DOHH2 (cell line): ENCODE results near the gene CMTM4.

Experiments
- EZH2phosphoT487 ChIP-seq: fragments of 200-600 bp; sonication (generic); IDR thresholded peaks from 2 replicates; pipeline ENCODE4 v1.6.1; 2017; ENCODE audit warnings: borderline replicate concordance, mild to moderate bottlenecking, antibody characterized with exemption, low read length, moderate library complexity, mixed read lengths
- TF ChIP-seq, protein P1 (sequence below): fragments of 200-600 bp; sonication (generic); IDR thresholded peaks from one replicate; pipeline ENCODE4 v1.5.1; 2014; ENCODE audit warnings: antibody characterized with exemption, mild to moderate bottlenecking, low read depth, low read length; ENCODE audit not compliant: poor library complexity, severe bottlenecking

DNA sequence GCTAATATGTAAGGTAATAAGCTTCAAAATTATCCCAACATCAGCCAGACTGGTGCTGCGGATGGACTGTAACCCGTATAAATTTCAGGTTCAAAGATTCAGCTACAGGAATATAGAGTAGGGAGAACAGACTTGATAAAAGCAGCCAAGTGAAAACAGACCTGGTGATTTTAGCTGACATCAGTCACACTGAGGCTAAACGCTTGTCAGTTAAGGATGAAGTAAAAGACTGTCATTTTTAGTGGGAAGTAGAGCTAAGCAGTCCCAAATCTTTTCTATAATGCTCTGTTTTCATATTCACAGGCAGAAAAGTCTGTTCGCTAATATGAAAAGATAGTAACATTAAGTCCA, 35.4 kb downstream of the CMTM4 start:
- no peak for TF ChIP-seq EZH2phosphoT487
- TF ChIP-seq, protein P1, sequence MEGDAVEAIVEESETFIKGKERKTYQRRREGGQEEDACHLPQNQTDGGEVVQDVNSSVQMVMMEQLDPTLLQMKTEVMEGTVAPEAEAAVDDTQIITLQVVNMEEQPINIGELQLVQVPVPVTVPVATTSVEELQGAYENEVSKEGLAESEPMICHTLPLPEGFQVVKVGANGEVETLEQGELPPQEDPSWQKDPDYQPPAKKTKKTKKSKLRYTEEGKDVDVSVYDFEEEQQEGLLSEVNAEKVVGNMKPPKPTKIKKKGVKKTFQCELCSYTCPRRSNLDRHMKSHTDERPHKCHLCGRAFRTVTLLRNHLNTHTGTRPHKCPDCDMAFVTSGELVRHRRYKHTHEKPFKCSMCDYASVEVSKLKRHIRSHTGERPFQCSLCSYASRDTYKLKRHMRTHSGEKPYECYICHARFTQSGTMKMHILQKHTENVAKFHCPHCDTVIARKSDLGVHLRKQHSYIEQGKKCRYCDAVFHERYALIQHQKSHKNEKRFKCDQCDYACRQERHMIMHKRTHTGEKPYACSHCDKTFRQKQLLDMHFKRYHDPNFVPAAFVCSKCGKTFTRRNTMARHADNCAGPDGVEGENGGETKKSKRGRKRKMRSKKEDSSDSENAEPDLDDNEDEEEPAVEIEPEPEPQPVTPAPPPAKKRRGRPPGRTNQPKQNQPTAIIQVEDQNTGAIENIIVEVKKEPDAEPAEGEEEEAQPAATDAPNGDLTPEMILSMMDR = no peak
